HG02642 (cell line): ENCODE results near the gene PCDHGC4.
A peak's percentile ranks its signal among the peaks of the same experiment; 100 is the strongest.

Experiments
- ATAC-seq: cut with Tn5 transposase; IDR thresholded peaks from one replicate; pipeline ENCODE4 v1.9.1; 2021; ENCODE audit warnings: mild to moderate bottlenecking; ENCODE audit not compliant: unreplicated experiment, poor library complexity

The PCDHGC4 gene

DNA sequence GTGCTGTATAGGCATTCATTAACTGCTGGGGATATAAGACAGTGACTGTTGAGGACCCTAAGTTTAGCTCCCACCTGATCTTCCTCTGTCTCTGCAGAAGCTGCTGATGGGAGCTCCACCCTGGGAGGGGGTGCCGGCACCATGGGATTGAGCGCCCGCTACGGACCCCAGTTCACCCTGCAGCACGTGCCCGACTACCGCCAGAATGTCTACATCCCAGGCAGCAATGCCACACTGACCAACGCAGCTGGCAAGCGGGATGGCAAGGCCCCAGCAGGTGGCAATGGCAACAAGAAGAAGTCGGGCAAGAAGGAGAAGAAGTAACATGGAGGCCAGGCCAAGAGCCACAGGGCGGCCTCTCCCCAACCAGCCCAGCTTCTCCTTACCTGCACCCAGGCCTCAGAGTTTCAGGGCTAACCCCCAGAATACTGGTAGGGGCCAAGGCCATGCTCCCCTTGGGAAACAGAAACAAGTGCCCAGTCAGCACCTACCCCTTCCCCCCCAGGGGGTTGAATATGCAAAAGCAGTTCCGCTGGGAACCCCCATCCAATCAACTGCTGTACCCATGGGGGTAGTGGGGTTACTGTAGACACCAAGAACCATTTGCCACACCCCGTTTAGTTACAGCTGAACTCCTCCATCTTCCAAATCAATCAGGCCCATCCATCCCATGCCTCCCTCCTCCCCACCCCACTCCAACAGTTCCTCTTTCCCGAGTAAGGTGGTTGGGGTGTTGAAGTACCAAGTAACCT lies 26.2 kb downstream of the PCDHGC4 start:
- ATAC-seq = peak; percentile 39

DNA sequence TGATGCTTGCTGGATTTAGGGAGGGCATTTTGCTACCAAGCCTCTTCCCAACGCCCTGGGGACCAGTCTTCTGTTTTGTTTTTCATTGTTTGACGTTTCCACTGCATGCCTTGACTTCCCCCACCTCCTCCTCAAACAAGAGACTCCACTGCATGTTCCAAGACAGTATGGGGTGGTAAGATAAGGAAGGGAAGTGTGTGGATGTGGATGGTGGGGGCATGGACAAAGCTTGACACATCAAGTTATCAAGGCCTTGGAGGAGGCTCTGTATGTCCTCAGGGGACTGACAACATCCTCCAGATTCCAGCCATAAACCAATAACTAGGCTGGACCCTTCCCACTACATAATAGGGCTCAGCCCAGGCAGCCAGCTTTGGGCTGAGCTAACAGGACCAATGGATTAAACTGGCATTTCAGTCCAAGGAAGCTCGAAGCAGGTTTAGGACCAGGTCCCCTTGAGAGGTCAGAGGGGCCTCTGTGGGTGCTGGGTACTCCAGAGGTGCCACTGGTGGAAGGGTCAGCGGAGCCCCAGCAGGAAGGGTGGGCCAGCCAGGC lies 27.0 kb downstream of the PCDHGC4 start:
- ATAC-seq = no peak

DNA sequence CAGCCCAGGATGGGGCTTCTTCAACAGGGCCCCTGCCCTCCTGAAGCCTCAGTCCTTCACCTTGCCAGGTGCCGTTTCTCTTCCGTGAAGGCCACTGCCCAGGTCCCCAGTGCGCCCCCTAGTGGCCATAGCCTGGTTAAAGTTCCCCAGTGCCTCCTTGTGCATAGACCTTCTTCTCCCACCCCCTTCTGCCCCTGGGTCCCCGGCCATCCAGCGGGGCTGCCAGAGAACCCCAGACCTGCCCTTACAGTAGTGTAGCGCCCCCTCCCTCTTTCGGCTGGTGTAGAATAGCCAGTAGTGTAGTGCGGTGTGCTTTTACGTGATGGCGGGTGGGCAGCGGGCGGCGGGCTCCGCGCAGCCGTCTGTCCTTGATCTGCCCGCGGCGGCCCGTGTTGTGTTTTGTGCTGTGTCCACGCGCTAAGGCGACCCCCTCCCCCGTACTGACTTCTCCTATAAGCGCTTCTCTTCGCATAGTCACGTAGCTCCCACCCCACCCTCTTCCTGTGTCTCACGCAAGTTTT lies 27.6 kb downstream of the PCDHGC4 start:
- peak; percentile 17 for ATAC-seq

DNA sequence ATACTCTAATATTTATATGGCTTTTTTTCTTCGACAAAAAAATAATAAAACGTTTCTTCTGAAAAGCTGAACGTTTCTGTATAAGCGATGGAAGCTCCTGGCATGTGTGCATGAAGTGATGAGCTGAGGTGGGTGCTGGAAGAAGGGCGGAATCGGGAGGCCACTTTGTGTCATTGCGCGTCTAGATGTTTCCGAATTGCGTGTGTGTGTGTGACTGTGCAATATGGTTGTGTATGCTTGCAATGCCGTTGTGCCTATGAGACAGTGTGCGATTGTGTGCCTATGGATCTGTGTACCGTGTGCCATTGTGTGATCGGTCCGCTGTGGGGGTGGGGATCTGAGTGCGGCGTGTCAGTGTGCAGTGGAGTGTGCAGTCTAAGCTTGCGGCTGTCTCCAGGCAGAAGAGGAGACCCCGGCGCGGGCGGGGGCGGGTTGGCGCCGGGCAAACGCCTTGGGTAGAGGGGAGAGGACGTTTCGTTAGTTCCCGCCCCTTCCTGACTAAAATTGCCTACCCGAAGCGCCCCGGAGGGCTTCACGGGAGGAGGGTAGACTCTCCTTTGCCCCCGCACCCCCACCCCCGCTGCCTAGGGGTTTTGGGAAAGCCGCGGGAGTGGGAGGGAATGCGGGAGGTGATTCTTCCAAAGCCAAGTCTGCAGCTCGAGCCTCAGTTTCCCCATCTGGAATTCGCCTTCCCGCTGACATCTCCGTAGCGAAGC lies 28.2 kb downstream of the PCDHGC4 start:
- ATAC-seq = no peak

DNA sequence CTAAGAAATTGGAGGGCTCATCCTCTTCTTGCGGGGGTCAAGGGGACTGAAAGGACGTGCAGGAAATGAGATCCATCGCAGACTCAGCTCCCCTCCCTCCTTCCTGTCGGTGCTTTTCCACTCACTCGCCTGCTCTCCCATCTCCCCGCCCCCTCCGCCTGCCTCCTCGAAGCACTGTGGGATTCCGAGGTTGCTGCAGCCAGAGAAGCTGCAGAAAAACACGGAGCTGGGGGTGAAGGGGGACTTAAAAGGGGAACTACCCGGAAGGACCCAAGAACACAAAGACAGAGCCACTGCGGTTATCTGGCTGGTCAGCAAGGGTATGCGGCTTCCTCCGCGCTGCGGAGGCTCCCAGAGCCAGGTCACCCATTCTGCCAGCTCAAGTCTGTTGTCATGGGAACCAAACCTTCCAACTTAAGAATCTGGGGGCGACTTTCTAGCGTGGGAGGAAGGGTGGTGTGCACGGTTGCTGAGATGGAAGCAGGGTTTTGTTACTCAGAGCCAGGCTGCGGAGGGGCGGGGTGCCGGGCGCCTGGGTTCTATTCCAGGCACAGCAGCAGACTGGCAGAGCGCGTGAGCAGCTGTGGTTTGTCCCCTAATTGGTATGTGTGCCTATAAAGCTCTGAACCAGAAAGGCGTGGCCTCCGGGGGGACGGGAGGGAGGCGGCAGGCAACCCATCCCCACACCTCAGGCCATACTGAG lies 28.9 kb downstream of the PCDHGC4 start:
- ATAC-seq = peak; percentile 34

DNA sequence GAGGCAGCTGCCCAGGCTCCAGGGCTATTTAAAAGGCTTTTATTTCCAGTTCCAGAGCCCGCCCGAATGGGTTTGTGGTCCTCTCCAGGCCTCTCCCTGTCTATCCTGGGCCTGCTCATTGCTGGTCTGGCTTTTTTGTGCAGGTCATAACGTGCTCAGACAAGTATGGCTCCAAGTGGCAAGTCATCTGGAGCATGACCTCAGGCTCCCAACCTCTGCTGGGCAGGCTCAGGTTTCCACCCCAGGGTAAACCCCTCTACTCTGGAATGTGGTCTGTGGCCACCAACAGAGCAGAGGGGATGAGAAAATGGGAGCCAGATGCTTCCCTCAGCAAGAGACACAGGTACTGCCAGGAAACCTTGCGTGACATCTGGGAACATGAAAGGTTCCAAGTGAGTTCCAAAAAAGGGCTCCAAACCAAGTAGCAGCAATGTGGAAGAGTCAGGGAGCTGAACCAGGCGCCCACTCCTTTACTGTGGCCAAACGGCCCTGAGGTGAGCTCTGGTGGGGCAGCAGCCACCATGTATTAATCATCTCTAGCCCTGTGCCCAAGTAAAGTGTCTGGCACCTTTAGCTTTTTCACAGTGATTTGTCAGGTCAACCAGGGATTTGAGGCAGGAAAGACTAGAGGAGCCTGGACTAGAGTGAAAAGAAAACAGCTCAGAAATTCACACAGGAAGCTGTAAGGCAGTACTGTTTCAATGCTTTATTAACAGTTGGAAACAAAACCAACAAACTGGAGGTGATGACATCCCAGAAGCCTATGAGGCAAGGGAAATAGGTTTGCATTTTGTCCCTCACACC lies 29.7 kb downstream of the PCDHGC4 start:
- peak; percentile 4 for ATAC-seq

DNA sequence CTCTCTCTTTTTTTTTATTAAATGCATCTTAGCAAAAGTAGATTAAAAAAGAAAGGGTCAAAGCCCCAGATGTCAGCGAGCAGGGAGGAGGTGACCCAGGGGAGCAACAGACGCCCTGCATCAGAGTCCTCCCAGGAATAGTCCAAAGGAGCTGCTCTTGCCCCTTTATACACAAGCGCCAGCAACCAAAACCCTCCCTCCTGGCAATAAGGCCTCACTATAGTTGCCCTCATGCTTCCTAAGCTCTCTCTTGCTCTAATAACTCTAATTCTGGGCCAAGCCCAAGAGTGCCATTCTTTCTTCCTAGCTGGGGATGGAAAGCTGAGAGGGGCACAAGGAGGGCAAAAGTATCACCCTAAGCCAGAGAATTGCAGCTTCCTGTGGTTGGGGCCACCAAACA lies 30.3 kb downstream of the PCDHGC4 start:
- no peak for ATAC-seq

DNA sequence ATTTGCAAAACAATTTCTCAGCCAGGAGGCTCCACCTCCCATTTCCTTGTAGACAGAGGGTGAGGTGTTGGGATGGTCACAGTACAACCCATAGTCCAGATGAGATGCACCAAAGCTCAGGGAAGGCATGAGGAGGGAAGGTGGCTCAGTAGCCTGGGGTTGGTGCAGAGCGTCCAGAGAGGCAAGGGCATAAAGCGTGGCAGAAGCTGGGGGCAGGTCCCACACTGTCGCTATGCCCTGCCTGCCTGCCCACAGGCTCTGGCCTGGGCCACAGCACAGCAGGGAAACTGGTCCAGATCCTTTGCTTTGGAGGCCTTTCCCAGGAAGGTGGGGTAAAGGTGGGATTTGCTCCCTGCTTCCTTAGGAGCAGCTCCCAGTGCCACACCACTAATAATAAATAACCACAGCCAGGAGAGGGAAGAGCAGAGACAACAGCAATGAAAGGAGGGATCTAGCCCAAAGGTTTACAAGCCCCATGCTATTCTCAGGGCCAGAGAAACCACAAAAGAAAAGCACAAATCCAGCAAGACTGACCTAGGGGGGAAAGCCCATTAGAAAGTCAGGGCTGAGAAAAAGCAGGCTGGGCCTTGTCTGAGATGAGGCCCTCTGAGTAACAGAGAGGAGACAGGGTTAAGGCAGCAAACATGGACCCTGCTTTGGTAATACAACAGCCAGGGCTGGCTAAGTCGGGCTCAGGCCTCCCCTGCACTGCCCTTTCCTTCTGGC lies 31.3 kb downstream of the PCDHGC4 start:
- no peak for ATAC-seq

DNA sequence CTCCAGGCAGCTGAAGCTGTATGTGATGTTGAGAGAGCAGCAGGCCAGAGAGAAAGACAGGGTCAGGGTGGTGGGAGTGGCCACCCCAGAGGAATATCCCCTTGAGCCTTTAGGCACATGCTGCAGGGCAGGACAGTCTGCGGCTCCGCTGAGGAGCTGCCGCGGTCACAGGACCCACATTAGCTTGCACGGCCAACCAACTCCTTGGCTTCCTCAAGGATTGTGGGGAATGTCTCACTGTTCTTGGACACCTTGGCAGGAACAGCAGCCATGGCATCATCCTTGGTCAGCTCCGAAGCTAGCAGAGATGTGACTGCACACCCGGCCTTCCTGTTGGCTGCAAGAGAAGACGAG lies 31.8 kb downstream of the PCDHGC4 start:
- no peak for ATAC-seq

DNA sequence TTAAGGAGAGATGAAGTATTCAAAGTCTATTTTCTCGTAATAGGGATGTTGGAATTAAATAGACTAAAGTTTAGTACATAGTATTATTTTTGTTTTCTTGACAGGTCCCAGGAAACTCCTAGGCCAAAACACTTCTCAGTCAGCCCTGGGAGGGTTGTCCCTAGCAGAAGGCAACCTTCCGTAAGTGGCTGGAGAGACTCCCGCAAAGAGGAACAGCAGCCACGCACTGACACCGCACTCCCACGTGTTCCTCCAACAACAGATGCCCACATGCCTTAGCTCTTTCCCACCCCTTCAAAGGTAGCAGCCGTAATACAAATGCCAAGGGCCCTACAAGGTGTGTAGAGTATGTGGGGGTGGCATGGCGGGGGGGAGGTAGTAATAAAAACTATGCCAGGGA lies 32.5 kb downstream of the PCDHGC4 start:
- ATAC-seq = no peak

DNA sequence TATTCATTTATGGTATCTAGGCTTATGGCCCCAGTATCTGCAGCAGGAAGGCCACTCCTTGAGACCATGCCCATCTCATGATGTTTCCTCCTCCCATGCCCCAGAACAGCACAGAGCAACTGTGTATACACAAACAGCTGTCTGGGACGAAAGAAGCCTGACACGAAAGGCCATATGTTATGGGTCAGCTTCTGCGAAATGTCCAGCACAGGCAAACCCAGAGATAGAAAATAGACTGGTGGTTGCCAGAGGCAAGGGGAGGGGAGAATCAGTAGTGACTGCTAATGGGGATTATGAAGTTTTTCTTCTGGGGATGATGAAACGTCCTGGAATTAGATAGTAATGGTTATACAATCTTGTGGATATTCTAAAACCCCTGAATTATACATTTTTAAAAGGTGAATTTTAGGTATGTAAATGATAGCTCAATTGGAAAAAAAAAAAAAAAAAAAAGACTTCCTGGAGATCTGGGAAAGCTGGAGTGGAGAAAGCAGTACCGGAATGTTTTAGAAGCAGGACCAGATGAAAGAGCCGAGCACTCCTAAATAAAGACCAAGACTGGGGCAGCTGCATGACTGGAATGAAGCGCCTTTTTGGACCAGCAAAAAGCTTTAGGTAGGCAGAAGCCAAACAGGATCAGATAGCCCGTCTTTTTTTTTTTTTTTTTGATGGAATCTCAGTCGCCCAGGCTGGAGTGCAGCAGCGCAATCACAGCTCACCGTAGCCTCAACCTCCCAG lies 33.2 kb downstream of the PCDHGC4 start:
- ATAC-seq = no peak

DNA sequence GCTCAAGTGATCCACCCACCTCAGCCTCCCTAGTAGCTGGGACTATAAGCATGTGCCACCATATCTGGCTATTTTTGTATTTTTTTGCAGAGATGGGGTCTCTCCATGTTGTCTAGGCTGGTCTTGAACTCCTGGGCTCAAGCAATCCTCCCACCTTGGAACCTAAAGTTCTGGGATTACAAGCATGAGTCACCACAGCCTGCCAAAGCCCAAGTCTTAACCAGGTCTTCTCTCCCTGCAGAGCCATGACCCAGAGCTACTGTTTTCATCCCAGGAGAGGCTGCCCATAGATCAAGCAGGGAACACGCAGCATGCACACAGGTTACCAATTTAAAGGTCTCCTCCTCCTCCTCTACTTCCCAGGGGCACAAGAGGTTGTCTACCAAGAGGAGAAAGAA lies 33.8 kb downstream of the PCDHGC4 start:
- ATAC-seq = no peak

DNA sequence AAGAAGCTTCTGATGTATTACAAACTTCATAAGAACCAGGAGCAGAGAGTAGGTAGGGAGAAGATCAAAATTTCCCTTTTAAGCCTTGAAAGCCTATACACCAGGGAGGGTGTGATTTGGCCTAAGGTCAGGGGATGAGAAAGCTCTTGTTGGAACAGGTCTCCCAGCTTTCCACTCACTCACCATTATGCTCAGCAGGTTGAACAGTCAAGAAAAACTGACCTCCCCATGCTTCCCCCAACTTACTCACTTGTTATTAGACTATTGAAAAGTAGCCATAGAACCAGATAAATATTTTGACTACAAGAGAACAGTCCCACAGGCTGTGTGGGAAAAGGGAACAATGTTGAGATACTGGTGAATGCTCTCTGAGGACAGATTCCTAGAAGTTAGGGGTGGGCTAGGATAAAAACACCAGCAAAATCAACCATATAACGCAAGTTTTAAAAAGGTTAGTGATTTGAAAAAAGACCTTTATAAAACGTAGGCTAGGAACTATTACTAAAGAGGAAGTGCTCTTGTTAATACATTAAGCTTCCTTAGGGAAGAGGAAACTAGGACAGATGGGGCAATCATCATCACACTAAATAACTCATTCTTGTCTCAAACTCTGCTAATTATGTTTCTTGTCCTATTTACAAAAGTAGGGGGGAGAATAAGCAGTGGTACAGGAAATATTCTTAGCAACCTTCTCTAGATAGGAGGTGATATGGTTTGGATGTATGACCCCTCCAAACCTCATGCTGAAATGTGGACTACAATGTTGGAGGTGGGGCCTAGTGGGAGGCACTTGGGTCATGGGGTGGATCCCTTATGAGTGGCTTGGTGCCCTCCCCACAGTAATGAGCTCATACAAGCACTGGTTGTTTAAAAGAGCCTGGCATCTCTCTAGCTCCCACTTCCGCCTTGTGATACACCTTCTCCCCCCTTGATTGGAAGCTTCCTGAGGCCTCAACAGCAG lies 35.1 kb downstream of the PCDHGC4 start:
- ATAC-seq = no peak

DNA sequence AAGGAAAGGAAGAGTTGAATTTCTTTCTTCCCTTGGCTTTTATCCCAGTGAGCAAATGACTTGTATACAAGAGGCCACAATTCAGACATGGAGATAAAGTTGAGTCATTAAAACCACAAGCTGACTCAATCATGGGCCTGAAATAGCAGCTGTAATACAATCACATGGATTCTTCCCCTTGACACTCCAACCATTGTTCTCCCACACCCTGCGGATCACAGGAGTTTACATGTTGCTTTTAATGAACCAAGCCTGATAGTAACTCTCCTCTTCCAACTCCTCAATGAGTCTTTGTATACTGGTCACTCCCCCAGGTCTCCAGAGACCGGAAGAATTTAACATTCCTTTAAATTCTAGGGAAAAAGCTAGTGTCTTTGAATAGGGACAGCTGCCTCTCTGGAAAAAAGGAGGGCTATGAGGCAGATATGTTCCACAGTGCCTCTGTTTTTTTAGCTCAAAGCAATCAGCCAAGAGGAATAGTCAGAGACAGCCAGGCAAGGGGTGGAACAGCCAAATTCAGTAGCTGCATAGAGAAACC lies 36.5 kb downstream of the PCDHGC4 start:
- no peak for ATAC-seq

DNA sequence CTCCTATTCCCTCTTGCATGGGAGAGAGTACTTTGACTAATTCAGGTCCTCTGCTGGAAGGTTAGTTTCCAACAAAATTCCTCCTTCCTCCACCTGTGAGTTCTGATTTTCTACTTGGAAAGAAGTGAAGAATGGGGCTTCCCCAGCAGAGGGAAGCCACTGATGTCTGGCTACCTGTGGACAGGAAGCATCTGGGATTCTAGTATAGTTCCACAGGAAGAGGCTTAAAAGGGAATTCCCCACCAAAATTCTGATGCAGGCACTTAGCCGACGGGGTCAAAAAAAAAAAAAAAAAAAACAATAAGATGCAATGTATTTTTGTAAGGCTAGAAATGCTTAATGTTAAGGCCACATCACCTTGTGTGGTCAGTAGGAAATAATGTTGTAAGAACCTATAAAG lies 37.5 kb downstream of the PCDHGC4 start:
- no peak for ATAC-seq

DNA sequence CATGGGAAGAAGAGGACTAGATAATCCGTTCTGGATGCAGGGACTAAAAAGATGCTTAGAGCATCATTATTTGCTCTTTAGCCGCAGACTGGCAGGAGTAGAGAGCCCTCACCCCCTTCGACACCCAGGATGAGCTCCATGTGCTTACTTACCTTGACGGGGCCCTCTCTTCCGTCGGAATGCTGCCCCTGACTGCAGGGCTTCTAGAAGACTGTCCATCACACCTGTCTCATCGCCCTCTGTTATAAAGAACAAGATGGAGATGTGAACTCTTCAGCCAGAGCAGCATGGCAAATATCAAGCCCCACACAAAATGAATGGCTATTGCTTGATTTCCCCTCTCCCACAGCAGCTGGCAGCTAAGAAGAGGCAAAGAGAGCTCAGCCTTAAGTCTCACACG lies 39.2 kb downstream of the PCDHGC4 start:
- no peak for ATAC-seq
